Liver (tissue), 3 donors: ENCODE data around the gene SLC36A1.

Source experiments
- CTCF ChIP-seq: fragments of 150-350 bp; IDR thresholded peaks from 2 replicates; pipeline ENCODE4 v1.5.1; 2017; ENCODE audit warnings: improper control_type of control experiment, low read depth, low read length; ENCODE audit not compliant: missing input control
- FOXA1 ChIP-seq: IDR thresholded peaks from 2 replicates; pipeline ENCODE4 v1.6.1; 2016; ENCODE audit warnings: antibody characterized with exemption
- RXRA ChIP-seq, 2 donors: IDR thresholded peaks; 2 replicates each; pipeline ENCODE4 v1.6.1; 2017 to 2018; ENCODE audit warnings: antibody characterized with exemption in 2 of 2, mild to moderate bottlenecking in 1 of 2
- ZBTB33 ChIP-seq: IDR thresholded peaks from 2 replicates; pipeline ENCODE4 v1.6.1; 2016; ENCODE audit warnings: antibody characterized with exemption
- donor health status: healthy.
- donor health status: healthy.

- TF ChIP-seq CTCF (no peak), RXRA (IDR thresholded peaks at IDR 0.05) (no peak), FOXA1 (no peak), ZBTB33 (no peak)
Measured at GRCh38 chr5:151465476-151465875, 18.1 kb downstream of the SLC36A1 start.
